SH-SY5Y (cell line): ENCODE data around the gene B3GAT1.
A peak's percentile ranks its signal among the peaks of the same experiment; 100 is the strongest.

Source experiments
- GATA2 ChIP-seq: IDR thresholded peaks from 2 replicates; pipeline ENCODE4 v1.6.1; 2011; ENCODE audit warnings: mild to moderate bottlenecking, low read depth, low read length
- GATA3 ChIP-seq: IDR thresholded peaks from 2 replicates; pipeline ENCODE4 v1.6.1; 2011; ENCODE audit warnings: low read depth, mild to moderate bottlenecking, low read length, moderate library complexity

GRCh38 chr11:134385774-134386565 is 26.1 kb downstream of the B3GAT1 start:
- peak; percentile 74 for TF ChIP-seq GATA2
- TF ChIP-seq GATA3 = no peak
